ENCODE measurements around the gene SPON2. TPM values are rescaled to one million over a fixed set of nuclear protein-coding genes. Genes with fewer than 3 reads are reported as not detected.

The SPON2 gene
- polyA plus RNA-seq, 2 of the 4 experiments (the other 2 are of a cell fraction), result 0.12 to 0.54 TPM

DNA sequence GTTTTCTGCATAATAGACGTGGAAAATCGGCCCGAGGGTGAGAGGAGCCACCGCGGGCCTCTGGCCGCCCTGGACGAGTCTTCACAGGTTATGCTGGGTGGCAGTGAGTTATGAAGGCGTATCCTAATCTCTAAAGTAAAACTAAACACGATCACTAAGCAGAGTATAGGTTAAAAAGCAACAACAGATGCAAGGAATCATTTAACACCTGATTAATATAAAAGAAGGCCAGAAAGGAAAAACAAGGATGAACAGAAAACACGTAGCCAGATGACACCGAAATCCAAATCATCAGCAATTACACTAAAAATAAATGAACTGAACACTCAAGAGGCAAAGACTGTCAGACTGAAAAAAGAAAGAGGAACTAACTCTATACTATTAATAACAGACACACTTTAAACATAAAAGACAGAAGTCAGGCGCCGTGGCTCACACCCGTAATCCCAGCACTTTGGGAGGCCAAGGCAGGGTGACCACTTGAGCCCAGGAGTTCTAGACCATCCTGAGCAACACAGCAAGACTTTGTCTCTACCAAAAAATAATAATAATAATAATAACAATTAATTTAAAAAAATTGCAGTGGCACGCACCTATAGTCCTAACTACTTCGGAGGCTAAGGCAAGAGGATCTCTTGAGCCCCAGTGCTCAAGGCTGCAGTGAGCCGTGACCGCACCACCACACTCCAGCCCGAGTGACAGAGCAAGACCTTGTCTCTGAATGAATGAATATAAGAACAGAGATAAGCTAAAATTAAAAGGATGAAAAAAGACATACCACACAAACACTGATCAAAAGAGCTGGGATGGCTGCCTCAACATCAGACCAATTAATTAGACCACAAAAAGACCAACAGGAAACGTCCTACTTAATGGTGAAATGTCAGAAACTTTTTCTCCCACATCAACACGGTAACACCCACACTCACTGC, 46.5 kb upstream of the SPON2 start:
- FAIRE-seq (no peak), ATAC-seq (no peak), DNase-seq (ENCODE audit: low read depth in 1 of 2, low spot score in 1 of 2) (no peak)
- H3K27ac ChIP-seq, result no peak overlapping the region
- ChIA-PET CTCF (interaction anchor here (0.7 kb wide), 1 partner anchor 428 kb away, joined by 3 read pairs; no protein-coding TSS in a partner anchor), POLR2A (no interaction called here)
- 92% methylated on average over 21 of the region's 21 CpGs for WGBS (ENCODE audit: missing lambda C conversion rate)
- no peak for TF ChIP-seq HOXB13 (CRISPR knock-in tag; IDR thresholded peaks at IDR 0.05; ENCODE audit: low read depth)
- no peak for TF ChIP-seq RARB (CRISPR knock-in tag; IDR thresholded peaks at IDR 0.05)
- no peaks in the 10 kb centered on the region for H3K9me3 ChIP-seq
- H3K4me2 ChIP-seq, result no peak overlapping the region
- H3K4me3 ChIP-seq, result no peak overlapping the region
- H3K4me1 ChIP-seq, result no peaks in the 10 kb centered on the region

DNA sequence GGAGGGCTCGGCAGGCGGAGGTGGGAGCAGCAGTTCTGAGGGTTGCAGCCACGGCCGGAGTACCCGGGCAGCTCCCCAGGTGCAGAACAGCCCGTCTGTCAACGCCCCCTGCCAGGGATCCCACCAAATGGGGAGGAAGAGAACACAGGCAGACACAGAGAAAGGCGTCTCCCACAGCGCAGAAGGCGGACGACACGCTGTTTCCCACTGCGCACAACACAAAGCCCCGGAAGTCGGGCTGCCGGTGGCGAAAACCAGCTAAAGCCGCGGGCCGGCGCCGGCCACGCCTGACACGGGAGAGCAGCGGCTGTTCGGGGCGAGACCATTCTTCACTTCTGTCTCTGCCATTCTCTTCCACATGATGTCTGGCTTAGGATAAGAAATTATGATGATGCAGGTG, 45.0 kb upstream of the SPON2 start:
- WGBS (ENCODE audit: missing lambda C conversion rate), result 98% methylated on average over 17 of the region's 27 CpGs
- ChIA-PET POLR2A (no interaction called here), CTCF (interaction anchor here (0.6 to 0.8 kb wide), 2 partner anchors 9 to 138 kb away, joined by 3 read pairs; no protein-coding TSS in a partner anchor)
- Histone ChIP-seq H3K4me1 (no peaks in the 10 kb centered on the region), H3K4me3 (no peak overlapping the region), H3K9me3 (no peaks in the 10 kb centered on the region), H3K27ac (no peak overlapping the region), H3K4me2 (no peak overlapping the region)
- no peak for FAIRE-seq
- TF ChIP-seq HOXB13 (CRISPR knock-in tag; IDR thresholded peaks at IDR 0.05; ENCODE audit: low read depth) (no peak), KDM5A (IDR thresholded peaks at IDR 0.05) (no peak), FOXS1 (CRISPR knock-in tag; IDR thresholded peaks at IDR 0.05) (no peak), BHLHE40 (IDR thresholded peaks at IDR 0.05; ENCODE audit: low read depth, low read length) (no peak), NPAS2 (CRISPR knock-in tag; IDR thresholded peaks at IDR 0.05; ENCODE audit: borderline replicate concordance) (no peak), RNF2 (IDR thresholded peaks at IDR 0.05; ENCODE audit: borderline replicate concordance, low read depth) (no peak), TP53 (CRISPR knock-in tag; IDR thresholded peaks at IDR 0.05) (no peak), ZNF302 (CRISPR knock-in tag; IDR thresholded peaks at IDR 0.05) (no peak), MYC (IDR thresholded peaks at IDR 0.05; ENCODE audit: borderline replicate concordance, low read length) (no peak), RAD21 (conservative IDR thresholded peaks at IDR 0.05 in 1 of 2, IDR thresholded peaks at IDR 0.05 in 1 of 2) (no peak), MAFK (IDR thresholded peaks at IDR 0.05; ENCODE audit: partially characterized antibody) (no peak)
- TF ChIP-seq, protein P1, sequence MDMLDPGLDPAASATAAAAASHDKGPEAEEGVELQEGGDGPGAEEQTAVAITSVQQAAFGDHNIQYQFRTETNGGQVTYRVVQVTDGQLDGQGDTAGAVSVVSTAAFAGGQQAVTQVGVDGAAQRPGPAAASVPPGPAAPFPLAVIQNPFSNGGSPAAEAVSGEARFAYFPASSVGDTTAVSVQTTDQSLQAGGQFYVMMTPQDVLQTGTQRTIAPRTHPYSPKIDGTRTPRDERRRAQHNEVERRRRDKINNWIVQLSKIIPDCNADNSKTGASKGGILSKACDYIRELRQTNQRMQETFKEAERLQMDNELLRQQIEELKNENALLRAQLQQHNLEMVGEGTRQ (IDR thresholded peaks at IDR 0.05), result no peak
- TF ChIP-seq, protein P2, sequence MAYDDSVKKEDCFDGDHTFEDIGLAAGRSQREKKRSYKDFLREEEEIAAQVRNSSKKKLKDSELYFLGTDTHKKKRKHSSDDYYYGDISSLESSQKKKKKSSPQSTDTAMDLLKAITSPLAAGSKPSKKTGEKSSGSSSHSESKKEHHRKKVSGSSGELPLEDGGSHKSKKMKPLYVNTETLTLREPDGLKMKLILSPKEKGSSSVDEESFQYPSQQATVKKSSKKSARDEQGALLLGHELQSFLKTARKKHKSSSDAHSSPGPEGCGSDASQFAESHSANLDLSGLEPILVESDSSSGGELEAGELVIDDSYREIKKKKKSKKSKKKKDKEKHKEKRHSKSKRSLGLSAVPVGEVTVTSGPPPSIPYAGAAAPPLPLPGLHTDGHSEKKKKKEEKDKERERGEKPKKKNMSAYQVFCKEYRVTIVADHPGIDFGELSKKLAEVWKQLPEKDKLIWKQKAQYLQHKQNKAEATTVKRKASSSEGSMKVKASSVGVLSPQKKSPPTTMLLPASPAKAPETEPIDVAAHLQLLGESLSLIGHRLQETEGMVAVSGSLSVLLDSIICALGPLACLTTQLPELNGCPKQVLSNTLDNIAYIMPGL (CRISPR knock-in tag; IDR thresholded peaks at IDR 0.05; ENCODE audit: borderline replicate concordance), result no peak
- TF ChIP-seq, protein P3, sequence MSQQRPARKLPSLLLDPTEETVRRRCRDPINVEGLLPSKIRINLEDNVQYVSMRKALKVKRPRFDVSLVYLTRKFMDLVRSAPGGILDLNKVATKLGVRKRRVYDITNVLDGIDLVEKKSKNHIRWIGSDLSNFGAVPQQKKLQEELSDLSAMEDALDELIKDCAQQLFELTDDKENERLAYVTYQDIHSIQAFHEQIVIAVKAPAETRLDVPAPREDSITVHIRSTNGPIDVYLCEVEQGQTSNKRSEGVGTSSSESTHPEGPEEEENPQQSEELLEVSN (IDR thresholded peaks at IDR 0.05; ENCODE audit: borderline replicate concordance, low read depth), result no peak
- no peak for ATAC-seq
- DNase-seq (ENCODE audit: low read depth in 1 of 2, low spot score in 1 of 2), result no peak

DNA sequence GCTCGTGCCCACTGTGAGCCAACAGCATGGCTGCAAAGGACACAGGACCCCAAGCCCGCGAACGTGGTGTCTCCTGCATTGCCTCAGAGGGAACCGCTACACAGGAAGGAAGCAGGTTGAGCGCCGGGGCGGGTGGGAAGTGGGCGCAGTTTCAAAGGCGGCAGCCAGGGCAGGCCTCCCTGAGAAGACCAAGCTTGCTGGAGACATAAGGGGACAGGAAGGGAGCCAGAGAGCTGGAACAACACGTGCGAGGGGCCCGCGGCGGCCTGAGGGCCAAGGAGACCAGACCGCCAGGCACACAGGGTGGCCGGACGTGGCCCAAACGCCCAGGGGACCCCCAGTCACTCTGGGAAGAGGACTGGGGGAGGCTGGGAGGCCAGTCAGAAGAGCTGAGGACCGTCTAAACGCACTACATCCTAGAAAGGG, 44.5 kb upstream of the SPON2 start:
- no peak for ATAC-seq
- 80% methylated on average over 9 of the region's 21 CpGs for WGBS (ENCODE audit: missing lambda C conversion rate)
- no peak for FAIRE-seq

More for the DNA sequence above, 44.5 kb upstream of the SPON2 start:
- Histone ChIP-seq H3K4me2 (no peak overlapping the region), H3K4me1 (no peaks in the 10 kb centered on the region), H3K27ac (no peak overlapping the region), H3K9me3 (no peaks in the 10 kb centered on the region), H3K4me3 (no peak overlapping the region)
- TF ChIP-seq SMC3 (IDR thresholded peaks at IDR 0.05) (no peak), FOSB (CRISPR knock-in tag; IDR thresholded peaks at IDR 0.05) (no peak), ESRRA (IDR thresholded peaks at IDR 0.05; ENCODE audit: borderline replicate concordance, low read length) (no peak), HDAC2 (IDR thresholded peaks at IDR 0.05) (no peak), FOSL2 (IDR thresholded peaks at IDR 0.05) (no peak), FOSL2 (CRISPR knock-in tag; IDR thresholded peaks at IDR 0.05) (no peak), RAD21 (conservative IDR thresholded peaks at IDR 0.05 in 1 of 2, IDR thresholded peaks at IDR 0.05 in 1 of 2) (no peak), MAZ (IDR thresholded peaks at IDR 0.05; ENCODE audit: borderline replicate concordance, low read depth, low read length) (no peak), KDM5A (IDR thresholded peaks at IDR 0.05) (no peak), EHMT2 (IDR thresholded peaks at IDR 0.05; ENCODE audit: low read depth) (no peak), RNF2 (IDR thresholded peaks at IDR 0.05; ENCODE audit: borderline replicate concordance, low read depth) (no peak), HOXB5 (CRISPR knock-in tag; IDR thresholded peaks at IDR 0.05) (no peak), TP53 (CRISPR knock-in tag; IDR thresholded peaks at IDR 0.05) (no peak), GATA3 (IDR thresholded peaks at IDR 0.05; ENCODE audit: borderline replicate concordance) (no peak)
- TF ChIP-seq, protein P2 (CRISPR knock-in tag; IDR thresholded peaks at IDR 0.05; ENCODE audit: borderline replicate concordance), result no peak
- ChIA-PET POLR2A (no interaction called here), CTCF (interaction anchor here (0.6 to 0.8 kb wide), 2 partner anchors 8 to 139 kb away, joined by 3 read pairs; no protein-coding TSS in a partner anchor)
- DNase-seq (ENCODE audit: low read depth in 1 of 2, low spot score in 1 of 2), result no peak

Measured in A549 (cell line).